ENCODE data around the gene YAP1.

GRCh38 chr11:102254047-102254446 is 143.8 kb downstream of the YAP1 start:
- TF ChIP-seq EZH2 (IDR thresholded peaks at IDR 0.05): no peak
- no peak for TF ChIP-seq POLR2AphosphoS5 (IDR thresholded peaks at IDR 0.05; ENCODE audit: borderline replicate concordance, low read depth, low read length)
